Astrocyte (in vitro differentiated cells and primary cell): ENCODE measurements around the gene MPRIP. TPM values are rescaled to one million over a fixed set of nuclear protein-coding genes. Genes with fewer than 3 reads are reported as not detected.

Source experiments
- DNase-seq: peaks from one replicate; pipeline ENCODE4 v3.0.0-alpha.2; 2010; ENCODE audit warnings: low read depth
- FAIRE-seq: peaks from 2 replicates; lab custom pipeline; 2011; peaks lifted over from hg19 to GRCh38; lab: Jason Lieb, UNC
- H2AFZ ChIP-seq: 2 replicates; pipeline ENCODE4 v1.6.0; 2012; ENCODE audit warnings: low read depth, low read length, inconsistent platforms
- H3K27ac ChIP-seq: 2 replicates; pipeline ENCODE4 v1.5.1; 2011; ENCODE audit warnings: low read depth, low read length, inconsistent platforms
- H3K27me3 ChIP-seq: 2 replicates; pipeline ENCODE4 v1.6.0; 2011; ENCODE audit warnings: low read length, inconsistent platforms; ENCODE audit not compliant: insufficient read depth
- H3K36me3 ChIP-seq: 2 replicates; pipeline ENCODE4 v1.5.1; 2011; ENCODE audit warnings: low read length, inconsistent platforms; ENCODE audit not compliant: insufficient read depth
- H3K4me1 ChIP-seq: 2 replicates; pipeline ENCODE4 v1.5.1; 2011; ENCODE audit warnings: low read length, inconsistent platforms; ENCODE audit not compliant: insufficient read depth
- H3K4me2 ChIP-seq: 2 replicates; pipeline ENCODE4 v1.6.0; 2012; ENCODE audit warnings: low read length, inconsistent platforms
- H3K4me3 ChIP-seq: 2 replicates; pipeline ENCODE4 v1.5.1; 2011; ENCODE audit warnings: low read depth, mild to moderate bottlenecking, low read length, inconsistent platforms; ENCODE audit not compliant: insufficient read depth
- H3K79me2 ChIP-seq: 2 replicates; pipeline ENCODE4 v1.6.0; 2012; ENCODE audit warnings: mild to moderate bottlenecking, low read length, inconsistent platforms; ENCODE audit not compliant: insufficient read depth
- H3K9ac ChIP-seq: 2 replicates; pipeline ENCODE4 v1.6.0; 2012; ENCODE audit warnings: mild to moderate bottlenecking, low read length, inconsistent platforms
- H3K9me3 ChIP-seq: 2 replicates; pipeline ENCODE4 v1.5.1; 2012; ENCODE audit warnings: low read depth, mild to moderate bottlenecking, low read length, inconsistent platforms; ENCODE audit not compliant: insufficient read depth
- H4K20me1 ChIP-seq: 2 replicates; pipeline ENCODE4 v1.6.0; 2012; ENCODE audit warnings: low read length, inconsistent platforms; ENCODE audit not compliant: insufficient read depth
- H3K27ac Mint-ChIP-seq: one replicate; pipeline ENCODE4 v1.8.0; 2021; ENCODE audit warnings: mild to moderate bottlenecking, mixed read lengths; ENCODE audit not compliant: unreplicated experiment
- H3K27me3 Mint-ChIP-seq: one replicate; pipeline ENCODE4 v1.8.0; 2021; ENCODE audit warnings: low read depth, mixed read lengths; ENCODE audit not compliant: unreplicated experiment
- H3K36me3 Mint-ChIP-seq: one replicate; pipeline ENCODE4 v1.8.0; 2021; ENCODE audit warnings: low read depth, mixed read lengths; ENCODE audit not compliant: unreplicated experiment
- H3K4me1 Mint-ChIP-seq: one replicate; pipeline ENCODE4 v1.8.0; 2021; ENCODE audit warnings: low read depth, mixed read lengths; ENCODE audit not compliant: unreplicated experiment
- H3K4me3 Mint-ChIP-seq: one replicate; pipeline ENCODE4 v1.8.0; 2021; ENCODE audit warnings: mild to moderate bottlenecking, moderate library complexity, mixed read lengths; ENCODE audit not compliant: unreplicated experiment
- H3K9me3 Mint-ChIP-seq: one replicate; pipeline ENCODE4 v1.8.0; 2021; ENCODE audit warnings: mild to moderate bottlenecking, mixed read lengths; ENCODE audit not compliant: unreplicated experiment
- EZH2 ChIP-seq: IDR thresholded peaks from 2 replicates; pipeline ENCODE4 v1.6.1; 2012; ENCODE audit warnings: mild to moderate bottlenecking, low read length, inconsistent platforms; ENCODE audit not compliant: insufficient read depth
- total RNA-seq: library from RNA; stranded (reverse); gene quantifications from 2 replicates; pipeline ENCODE4 v1.2.1, GENCODE V29; 2021
- TF ChIP-seq, protein P1 (sequence below): IDR thresholded peaks from 2 replicates; pipeline ENCODE4 v1.5.1; 2011; ENCODE audit warnings: low read depth, mild to moderate bottlenecking, inconsistent platforms, low read length, moderate library complexity; ENCODE audit not compliant: insufficient read depth

Gene MPRIP
- total RNA-seq, 1 donor from 2014 or later: 176 TPM

- TF ChIP-seq EZH2: no peak
- TF ChIP-seq, protein P1, sequence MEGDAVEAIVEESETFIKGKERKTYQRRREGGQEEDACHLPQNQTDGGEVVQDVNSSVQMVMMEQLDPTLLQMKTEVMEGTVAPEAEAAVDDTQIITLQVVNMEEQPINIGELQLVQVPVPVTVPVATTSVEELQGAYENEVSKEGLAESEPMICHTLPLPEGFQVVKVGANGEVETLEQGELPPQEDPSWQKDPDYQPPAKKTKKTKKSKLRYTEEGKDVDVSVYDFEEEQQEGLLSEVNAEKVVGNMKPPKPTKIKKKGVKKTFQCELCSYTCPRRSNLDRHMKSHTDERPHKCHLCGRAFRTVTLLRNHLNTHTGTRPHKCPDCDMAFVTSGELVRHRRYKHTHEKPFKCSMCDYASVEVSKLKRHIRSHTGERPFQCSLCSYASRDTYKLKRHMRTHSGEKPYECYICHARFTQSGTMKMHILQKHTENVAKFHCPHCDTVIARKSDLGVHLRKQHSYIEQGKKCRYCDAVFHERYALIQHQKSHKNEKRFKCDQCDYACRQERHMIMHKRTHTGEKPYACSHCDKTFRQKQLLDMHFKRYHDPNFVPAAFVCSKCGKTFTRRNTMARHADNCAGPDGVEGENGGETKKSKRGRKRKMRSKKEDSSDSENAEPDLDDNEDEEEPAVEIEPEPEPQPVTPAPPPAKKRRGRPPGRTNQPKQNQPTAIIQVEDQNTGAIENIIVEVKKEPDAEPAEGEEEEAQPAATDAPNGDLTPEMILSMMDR: no peak
- H3K4me1 ChIP-seq: peaks cover 29% of the 10 kb centered on the region
- H3K4me2 ChIP-seq: no peak overlapping the region
- H3K27me3 ChIP-seq: no peaks in the 10 kb centered on the region
- peaks cover 8% of the 10 kb centered on the region for H3K36me3 ChIP-seq
- Mint-ChIP-seq H3K36me3 (peaks cover 19% of the 10 kb centered on the region), H3K4me1 (peaks cover 49% of the 10 kb centered on the region), H3K27ac (no peak overlapping the region), H3K4me3 (no peak overlapping the region), H3K27me3 (no peaks in the 10 kb centered on the region), H3K9me3 (peaks cover 1% of the 10 kb centered on the region)
- no peak overlapping the region for H3K4me3 ChIP-seq
- DNase-seq: no peak
- peaks cover 98% of the 10 kb centered on the region for H4K20me1 ChIP-seq
- no peak overlapping the region for H3K9ac ChIP-seq
- peaks cover 100% of the 10 kb centered on the region for H3K79me2 ChIP-seq
- H3K27ac ChIP-seq: no peak overlapping the region
- no peak for FAIRE-seq
- no peaks in the 10 kb centered on the region for H3K9me3 ChIP-seq
- H2AFZ ChIP-seq: no peak overlapping the region
These were observed 30.3 kb downstream of the MPRIP start for GRCh38 chr17:17072546-17072945.

GRCh38 chr17:17073030-17073564 is 30.8 kb downstream of the MPRIP start:
- peaks cover 29% of the 10 kb centered on the region for H3K4me1 ChIP-seq
- no peak overlapping the region for H3K27ac Mint-ChIP-seq
- H3K4me2 ChIP-seq: no peak overlapping the region
- peaks cover 13% of the 10 kb centered on the region for H3K36me3 ChIP-seq
- H3K79me2 ChIP-seq: peaks cover 100% of the 10 kb centered on the region
- H3K27me3 Mint-ChIP-seq: no peaks in the 10 kb centered on the region
- no peak overlapping the region for H2AFZ ChIP-seq
- no peak for DNase-seq
- H3K4me1 Mint-ChIP-seq: peaks cover 48% of the 10 kb centered on the region
- H3K9ac ChIP-seq: no peak overlapping the region
- H3K9me3 Mint-ChIP-seq: peaks cover 1% of the 10 kb centered on the region
- H3K9me3 ChIP-seq: no peaks in the 10 kb centered on the region
- no peaks in the 10 kb centered on the region for H3K27me3 ChIP-seq
- FAIRE-seq: no peak
- peaks cover 99% of the 10 kb centered on the region for H4K20me1 ChIP-seq
- H3K27ac ChIP-seq: no peak overlapping the region
- peaks cover 23% of the 10 kb centered on the region for H3K36me3 Mint-ChIP-seq
- H3K4me3 Mint-ChIP-seq: no peak overlapping the region
- TF ChIP-seq, protein P1: no peak
- no peak for TF ChIP-seq EZH2
- no peak overlapping the region for H3K4me3 ChIP-seq
